A204.1 (cell line): Measurements from ENCODE around the gene WARS2.
"Not testable (repeated sequence)": the region's sequence is repeated elsewhere in the genome, so short reads cannot be mapped to it uniquely, and the experiment has no call there.

Experiments used
- FAIRE-seq: peaks from 2 replicates; lab custom pipeline; 2012; peaks lifted over from hg19 to GRCh38; lab: Jason Lieb, UNC

The WARS2 gene

DNA sequence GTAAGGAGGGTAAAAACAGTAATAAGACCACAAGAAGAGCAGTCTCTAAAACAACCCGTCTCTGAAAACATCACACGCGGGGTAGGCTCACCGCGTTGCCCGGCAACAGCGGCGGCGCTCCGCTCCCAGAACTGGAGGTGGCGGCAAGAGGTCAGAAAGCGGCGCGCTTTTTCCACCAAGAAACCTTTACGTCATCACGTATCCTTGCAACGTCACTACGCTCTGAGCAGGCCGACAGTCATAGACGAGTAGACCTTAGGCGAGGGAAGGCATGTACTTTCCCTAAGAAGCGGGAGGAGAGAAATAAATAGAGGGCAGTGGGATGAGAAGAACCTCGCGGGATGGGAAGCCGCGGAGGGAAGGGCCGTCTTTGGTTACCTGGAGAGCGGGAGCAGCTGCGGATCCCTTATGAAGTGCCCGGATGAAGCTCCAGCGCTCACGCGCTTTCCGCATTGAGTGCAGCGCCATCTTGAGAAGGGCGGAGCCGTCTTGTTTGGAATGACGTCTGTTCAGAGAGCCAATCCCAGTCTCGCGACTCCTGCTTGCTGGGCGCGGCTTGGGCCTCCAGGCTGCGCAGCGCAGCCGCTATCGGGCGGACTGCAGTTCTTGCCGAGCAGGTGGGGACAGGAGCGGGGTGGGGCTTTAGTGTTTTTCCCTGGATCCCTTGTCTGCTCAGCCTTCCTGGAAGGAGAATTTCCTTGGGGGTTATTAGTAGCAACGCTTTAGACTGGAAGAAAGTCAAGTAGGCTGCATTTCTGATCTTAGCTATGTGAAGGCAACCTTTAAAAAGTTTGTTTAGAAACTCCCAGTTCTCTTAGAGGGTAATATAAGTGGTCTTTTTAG, at the start of gene WARS2:
WARS2 (minus strand) TSS at position 477 of the 843 bp plus-strand sequence; CDS start at position 468, 9 bp downstream.
- peak; percentile 64 for FAIRE-seq

GRCh38 chr1:119188926-119189325, 48.5 kb upstream of the WARS2 start:
- FAIRE-seq = no peak

GRCh38 chr1:119187416-119187815, 47.0 kb upstream of the WARS2 start:
- no peak for FAIRE-seq

DNA sequence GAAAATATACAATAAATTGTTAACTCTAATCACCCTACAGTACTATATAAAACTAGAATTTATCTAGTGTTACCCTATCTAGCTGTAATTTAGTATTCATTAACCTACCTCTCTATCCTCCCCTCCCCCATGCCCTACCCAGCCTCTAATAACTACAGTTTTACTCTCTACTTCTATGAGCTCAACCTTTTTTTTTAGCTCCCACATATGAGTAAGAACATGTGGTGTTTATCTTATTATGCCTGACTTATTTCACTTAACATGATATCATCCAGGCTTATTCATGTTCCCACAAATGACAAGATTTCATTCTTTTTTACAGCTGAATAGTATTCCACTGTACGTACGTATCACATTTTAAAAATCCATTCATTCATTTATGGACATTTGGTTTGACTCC, 46.0 kb upstream of the WARS2 start:
- no peak for FAIRE-seq

GRCh38 chr1:119184972-119185371, 44.5 kb upstream of the WARS2 start:
- FAIRE-seq = no peak

DNA sequence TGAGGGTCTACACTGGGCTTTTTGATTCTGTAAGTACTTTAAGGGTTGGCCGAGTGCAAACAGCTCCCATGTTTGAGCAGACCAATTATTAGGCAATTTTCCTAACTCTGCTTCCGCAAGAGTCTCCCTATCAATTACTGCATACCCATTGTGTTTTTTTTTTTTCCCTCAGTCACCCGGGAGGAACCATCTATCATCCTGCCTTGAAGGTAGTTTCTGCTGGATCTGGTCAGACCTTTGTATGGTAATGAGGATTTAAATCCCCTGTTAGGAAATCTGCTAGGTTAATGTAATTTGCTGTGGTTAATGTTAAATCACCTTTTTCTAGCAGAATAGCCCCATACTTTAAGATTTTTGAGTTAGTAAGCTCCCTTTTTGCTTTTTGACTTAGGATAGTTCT, 40.8 kb upstream of the WARS2 start:
- no peak for FAIRE-seq

- FAIRE-seq = no peak
Measured at GRCh38 chr1:119179051-119179450, 38.6 kb upstream of the WARS2 start.

DNA sequence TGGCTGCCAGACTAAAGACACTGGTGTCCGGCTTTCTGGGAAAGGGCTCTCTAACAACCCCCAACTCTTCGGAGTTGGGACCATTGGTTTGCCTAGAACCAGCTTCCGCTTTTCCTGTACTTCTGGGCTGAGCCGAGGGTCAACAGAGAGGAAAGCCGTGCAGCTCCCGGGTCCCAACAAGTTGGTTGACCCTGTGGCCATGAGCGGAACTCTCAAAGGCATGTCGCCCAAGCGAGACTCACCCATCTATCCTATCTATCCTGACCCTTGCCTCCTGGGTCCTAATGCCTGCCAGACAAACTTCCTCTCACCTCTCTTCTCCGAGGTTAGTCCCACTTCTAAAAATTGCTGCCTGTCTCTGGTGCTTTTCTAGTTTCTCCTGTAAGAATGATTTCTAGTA, 32.5 kb upstream of the WARS2 start:
- not testable (repeated sequence) for FAIRE-seq

- FAIRE-seq = not testable (repeated sequence)
Measured at GRCh38 chr1:119171381-119172010, 31.0 kb upstream of the WARS2 start.

GRCh38 chr1:119163396-119163795, 22.9 kb upstream of the WARS2 start:
- no peak for FAIRE-seq

DNA sequence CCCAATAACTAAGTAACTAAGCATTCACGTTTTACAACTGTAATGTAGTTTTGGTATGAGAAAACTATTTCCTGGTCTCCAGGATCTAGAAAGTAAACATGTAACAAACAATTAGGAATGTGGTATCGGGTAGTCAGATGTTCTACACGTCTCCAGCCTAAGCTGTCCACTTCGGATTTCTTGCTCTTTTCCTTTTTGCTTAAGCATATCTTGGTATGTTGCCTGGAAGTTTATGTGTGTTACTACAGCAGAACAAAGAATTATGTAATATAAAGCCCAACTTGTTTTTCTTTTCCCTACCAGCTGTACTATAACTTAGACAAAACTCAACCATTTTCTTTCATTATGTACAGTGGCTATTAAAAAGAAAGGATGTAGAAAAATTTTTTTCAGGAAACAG, 20.4 kb upstream of the WARS2 start:
- FAIRE-seq = no peak

DNA sequence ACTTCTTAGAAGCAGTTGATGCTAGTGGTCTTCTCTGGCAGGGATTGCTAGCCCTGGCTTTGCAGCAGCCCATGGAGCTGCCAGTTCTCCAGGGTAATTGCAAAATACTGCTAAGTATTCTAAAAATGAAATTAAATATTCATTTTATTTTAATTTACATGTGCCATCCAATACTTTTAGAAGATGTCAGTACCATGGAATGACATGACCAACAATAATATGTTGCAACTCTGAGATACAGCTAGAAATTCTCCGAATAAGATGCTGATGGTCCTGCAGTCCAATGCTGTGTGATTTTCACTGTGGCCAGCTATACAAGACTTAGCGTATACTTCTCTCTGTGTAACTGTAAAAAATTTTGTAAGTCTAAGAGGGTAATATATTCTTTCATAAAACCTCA, 20.0 kb upstream of the WARS2 start:
- no peak for FAIRE-seq

- FAIRE-seq = no peak
Measured at GRCh38 chr1:119159966-119160365, 19.5 kb upstream of the WARS2 start.

GRCh38 chr1:119159111-119159510, 18.7 kb upstream of the WARS2 start:
- FAIRE-seq = no peak

- not testable (repeated sequence) for FAIRE-seq
Measured at GRCh38 chr1:119156761-119157160, 16.3 kb upstream of the WARS2 start.

- not testable (repeated sequence) for FAIRE-seq
Measured at GRCh38 chr1:119155069-119155468, 14.6 kb upstream of the WARS2 start.

- no peak for FAIRE-seq
Measured at GRCh38 chr1:119150150-119150549, 9.7 kb upstream of the WARS2 start.

- no peak for FAIRE-seq
Measured at GRCh38 chr1:119147661-119148090, 7.2 kb upstream of the WARS2 start.

DNA sequence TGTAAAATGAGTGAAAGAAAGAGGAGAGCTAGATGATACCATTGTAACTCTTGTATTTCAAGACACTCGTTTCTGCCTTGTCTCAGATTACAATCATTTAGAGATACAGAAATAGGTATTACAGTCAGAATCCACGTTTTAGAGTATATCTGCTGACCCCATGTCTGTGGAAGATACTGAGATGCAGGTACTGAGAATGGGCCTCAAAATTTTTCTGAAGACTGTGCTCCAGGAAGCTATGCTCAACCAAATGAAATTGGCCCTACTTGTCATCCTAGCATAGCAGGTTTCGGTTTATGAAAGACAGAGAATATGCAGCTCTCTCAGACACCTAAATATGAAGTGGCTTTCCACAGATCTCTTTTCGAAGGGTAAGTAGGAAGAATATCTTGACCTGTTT, 6.0 kb upstream of the WARS2 start:
- FAIRE-seq = no peak

DNA sequence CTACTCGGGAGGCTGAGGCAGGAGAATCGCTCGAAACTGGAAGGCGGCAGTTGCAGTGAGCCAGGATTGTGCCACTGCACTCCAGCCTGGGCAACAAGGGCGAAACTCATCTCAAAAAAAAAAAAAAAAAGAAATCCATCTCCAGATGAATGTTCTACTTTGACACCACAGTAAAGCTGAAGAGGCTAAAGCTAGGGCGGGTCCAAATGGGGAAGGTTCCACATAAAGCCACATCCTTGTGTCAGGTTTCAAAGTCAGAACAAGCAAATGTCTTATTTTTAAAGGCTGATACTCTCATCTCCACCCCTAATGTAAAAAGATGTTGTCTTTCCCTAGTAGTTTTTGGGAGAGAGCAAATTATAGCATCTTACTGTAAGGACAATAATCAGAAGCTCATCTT, 4.4 kb upstream of the WARS2 start:
- no peak for FAIRE-seq

DNA sequence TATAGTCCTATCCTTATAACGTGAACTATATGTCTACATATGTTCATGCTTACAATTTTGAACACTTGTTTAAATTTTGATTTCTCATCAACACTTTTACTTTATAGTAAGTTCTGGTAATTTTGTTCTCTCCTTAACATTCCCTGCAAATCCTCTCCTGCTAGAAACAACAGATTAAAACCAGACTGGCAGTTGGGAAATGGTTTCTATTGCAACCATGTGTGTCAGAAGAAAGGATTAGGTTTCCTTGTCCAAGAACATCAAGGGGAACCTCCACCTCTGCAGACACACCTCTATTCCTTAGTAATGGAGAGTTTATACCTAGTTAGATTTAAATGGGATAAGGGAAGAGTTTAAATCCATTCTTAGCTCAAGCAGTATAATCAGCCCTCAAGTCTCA, 3.3 kb upstream of the WARS2 start:
- no peak for FAIRE-seq

GRCh38 chr1:119141660-119142059, 1.2 kb upstream of the WARS2 start:
- FAIRE-seq = no peak

DNA sequence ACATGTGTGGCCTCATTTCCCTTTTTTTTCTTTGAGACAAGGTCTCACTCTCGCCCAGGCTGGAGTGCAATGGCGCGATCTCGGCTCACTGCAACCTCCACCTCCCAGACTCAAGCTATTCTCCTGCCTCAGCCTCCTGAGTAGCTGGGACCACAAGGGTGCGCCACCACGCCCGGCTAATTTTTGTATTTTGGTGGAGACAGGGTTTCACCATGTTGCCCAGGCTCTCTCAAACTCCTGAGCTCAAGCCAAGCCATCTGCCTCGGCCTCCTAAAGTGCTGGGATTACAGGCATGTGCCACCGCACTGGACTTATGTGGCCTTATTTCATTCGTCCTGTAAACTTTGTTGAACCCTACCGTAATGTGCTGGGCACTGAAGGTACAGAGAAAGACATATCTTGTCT, 569 bp upstream of the WARS2 start:
- FAIRE-seq = no peak

GRCh38 chr1:119139857-119140176, 636 bp downstream of the WARS2 start:
- no peak for FAIRE-seq
